IMR-90 (cell line): ENCODE data around the gene SHROOM4. TPM values are rescaled to one million over a fixed set of nuclear protein-coding genes. Genes with fewer than 3 reads are reported as not detected.

Experiments used
- ATAC-seq: fragments of 200-7000 bp; cut with Tn5 transposase; 2 replicates; pipeline ENCODE4 v1.9.1; 2020; ENCODE audit warnings: low read depth, mild to moderate bottlenecking, moderate library complexity
- BruUV-seq: library from RNA; stranded (reverse); fragments of 400-500 nt; replicated peaks from 2 replicates; lab custom pipeline; 2021; lab: Mats Ljungman, UMichigan
- CTCF ChIA-PET: fragments of 300-600 bp; formaldehyde crosslinking; extraction: SDS; loops from one replicate; lab custom pipeline; 2021; ENCODE audit warnings: antibody characterized with exemption; lab: Yijun Ruan, JAX
- POLR2A ChIA-PET: fragments of 300-600 bp; sonication (Branson Sonifier 250); formaldehyde crosslinking; loops from one replicate; lab custom pipeline; 2022; ENCODE audit warnings: antibody characterized with exemption; ENCODE audit not compliant: unreplicated experiment; lab: Charles Lee
- DNase-seq: peaks from one replicate; pipeline ENCODE4 v3.0.0; 2013
- H2AFZ ChIP-seq: replicated peaks from 2 replicates; pipeline ENCODE3; 2013; ENCODE audit warnings: low read length, mild to moderate bottlenecking; ENCODE audit not compliant: poor library complexity
- H2AK5ac ChIP-seq: 2 replicates; pipeline ENCODE4 v1.6.1; 2013; ENCODE audit warnings: low read depth, low read length, inconsistent platforms
- H2AK9ac ChIP-seq: replicated peaks from 2 replicates; pipeline ENCODE3; 2013; ENCODE audit warnings: mild to moderate bottlenecking, low read depth, low read length, moderate library complexity; ENCODE audit not compliant: poor library complexity
- H2BK120ac ChIP-seq: 2 replicates; pipeline ENCODE4 v1.6.1; 2013; ENCODE audit warnings: low read depth, low read length, inconsistent platforms
- H2BK15ac ChIP-seq: 3 replicates; pipeline ENCODE4 v1.6.1; 2013; ENCODE audit warnings: low read depth, low read length, inconsistent platforms
- H2BK20ac ChIP-seq: 2 replicates; pipeline ENCODE4 v1.6.1; 2013; ENCODE audit warnings: low read depth, mild to moderate bottlenecking, inconsistent platforms, low read length, moderate library complexity
- H2BK5ac ChIP-seq: 2 replicates; pipeline ENCODE4 v1.6.1; 2013; ENCODE audit warnings: mild to moderate bottlenecking, low read depth, low read length, inconsistent platforms; ENCODE audit not compliant: poor library complexity, severe bottlenecking
- H3K14ac ChIP-seq: replicated peaks from 2 replicates; pipeline ENCODE4 v1.6.1; 2013; ENCODE audit warnings: low read depth, low read length, inconsistent platforms
- H3K18ac ChIP-seq: 2 replicates; pipeline ENCODE4 v1.6.1; 2013; ENCODE audit warnings: low read depth, low read length, control low read depth
- H3K23ac ChIP-seq: 2 replicates; pipeline ENCODE4 v1.6.1; 2013; ENCODE audit warnings: low read depth, low read length, inconsistent platforms
- H3K27ac ChIP-seq: 2 replicates; pipeline ENCODE4 v1.5.1; 2013; ENCODE audit warnings: mild to moderate bottlenecking, control low read depth, low read length; ENCODE audit not compliant: insufficient read depth
- H3K27me3 ChIP-seq: 2 replicates; pipeline ENCODE4 v1.6.1; 2013; ENCODE audit warnings: low read length; ENCODE audit not compliant: control insufficient read depth, insufficient read depth
- H3K36me3 ChIP-seq: 2 replicates; pipeline ENCODE4 v1.6.1; 2013; ENCODE audit warnings: low read length, mixed read lengths; ENCODE audit not compliant: control insufficient read depth, insufficient read depth
- H3K4ac ChIP-seq: 2 replicates; pipeline ENCODE4 v1.6.1; 2013; ENCODE audit warnings: low read depth, low read length, inconsistent platforms
- H3K4me1 ChIP-seq: 2 replicates; pipeline ENCODE4 v1.6.1; 2013; ENCODE audit warnings: low read length, mixed read lengths; ENCODE audit not compliant: control insufficient read depth, insufficient read depth
- H3K4me2 ChIP-seq: 2 replicates; pipeline ENCODE4 v1.6.1; 2013; ENCODE audit warnings: low read depth, mild to moderate bottlenecking, control low read depth, low read length, moderate library complexity
- H3K4me3 ChIP-seq: 2 replicates; pipeline ENCODE4 v1.5.1; 2013; ENCODE audit warnings: low read depth, mild to moderate bottlenecking, control low read depth, low read length, moderate library complexity; ENCODE audit not compliant: insufficient read depth
- H3K56ac ChIP-seq: 2 replicates; pipeline ENCODE4 v1.6.1; 2013; ENCODE audit warnings: low read length, inconsistent platforms; ENCODE audit not compliant: insufficient read depth; ENCODE audit errors: extremely low read depth
- H3K79me1 ChIP-seq, 2 experiments: 2 replicates each; pipeline ENCODE4 v1.6.1; 2013; ENCODE audit warnings: low read length in 2 of 2, inconsistent platforms in 1 of 2, low read depth in 1 of 2
- H3K9ac ChIP-seq: 2 replicates; pipeline ENCODE4 v1.6.1; 2013; ENCODE audit warnings: low read depth, low read length, control low read depth
- H3K9me1 ChIP-seq: 2 replicates; pipeline ENCODE4 v1.6.1; 2013; ENCODE audit warnings: low read length, inconsistent platforms; ENCODE audit not compliant: insufficient read depth
- H3K9me3 ChIP-seq: 2 replicates; pipeline ENCODE4 v1.6.1; 2013; ENCODE audit warnings: low read length; ENCODE audit not compliant: control insufficient read depth, insufficient read depth
- H4K20me1 ChIP-seq: 2 replicates; pipeline ENCODE4 v1.6.1; 2013; ENCODE audit warnings: low read length, inconsistent platforms; ENCODE audit not compliant: insufficient read depth
- H4K5ac ChIP-seq: 2 replicates; pipeline ENCODE4 v1.6.1; 2013; ENCODE audit warnings: mild to moderate bottlenecking, low read depth, low read length, control low read depth
- H4K8ac ChIP-seq, 2 experiments: 2 replicates each; pipeline ENCODE4 v1.6.1; 2013; ENCODE audit warnings: low read depth in 2 of 2, low read length in 2 of 2, control low read depth in 1 of 2, inconsistent platforms in 1 of 2
- H4K91ac ChIP-seq: 2 replicates; pipeline ENCODE4 v1.6.1; 2013; ENCODE audit warnings: low read depth, low read length, inconsistent platforms; ENCODE audit not compliant: insufficient read depth
- BHLHE40 ChIP-seq: fragments of 150-350 bp; IDR thresholded peaks from 2 replicates; pipeline ENCODE4 v1.6.1; 2016; ENCODE audit warnings: mild to moderate bottlenecking, low read depth, low read length
- CEBPB ChIP-seq: IDR thresholded peaks from 2 replicates; pipeline ENCODE4 v1.6.1; 2012; ENCODE audit warnings: low read depth, low read length, improper control_type of control experiment
- CHD1 ChIP-seq: IDR thresholded peaks from 2 replicates; pipeline ENCODE4 v1.6.1; 2012; ENCODE audit warnings: low read depth, low read length, improper control_type of control experiment
- ELK1 ChIP-seq: fragments of 150-350 bp; IDR thresholded peaks from 2 replicates; pipeline ENCODE4 v1.6.1; 2016; ENCODE audit warnings: low read depth, mild to moderate bottlenecking, low read length, moderate library complexity, borderline replicate concordance
- FOS ChIP-seq: fragments of 150-350 bp; IDR thresholded peaks from 2 replicates; pipeline ENCODE4 v1.6.1; 2016; ENCODE audit warnings: low read depth, low read length
- MAFK ChIP-seq: IDR thresholded peaks from 2 replicates; pipeline ENCODE4 v1.6.1; 2012; ENCODE audit warnings: low read depth, low read length, improper control_type of control experiment
- MAZ ChIP-seq: IDR thresholded peaks from 2 replicates; pipeline ENCODE4 v1.6.1; 2012; ENCODE audit warnings: low read depth, mild to moderate bottlenecking, low read length, improper control_type of control experiment, moderate library complexity, borderline replicate concordance
- MXI1 ChIP-seq: IDR thresholded peaks from 2 replicates; pipeline ENCODE4 v1.6.1; 2012; ENCODE audit warnings: low read depth, mild to moderate bottlenecking, low read length, moderate library complexity, borderline replicate concordance
- NFE2L2 ChIP-seq: fragments of 150-350 bp; IDR thresholded peaks from 2 replicates; pipeline ENCODE4 v1.6.1; 2016; ENCODE audit warnings: low read depth, mild to moderate bottlenecking, low read length
- POLR2A ChIP-seq: IDR thresholded peaks from 2 replicates; pipeline ENCODE4 v1.6.1; 2012; ENCODE audit warnings: mild to moderate bottlenecking, low read depth, low read length
- RAD21 ChIP-seq: IDR thresholded peaks from 2 replicates; pipeline ENCODE4 v1.6.1; 2012; ENCODE audit warnings: low read length, improper control_type of control experiment
- RCOR1 ChIP-seq: IDR thresholded peaks from 2 replicates; pipeline ENCODE4 v1.6.1; 2012; ENCODE audit warnings: mild to moderate bottlenecking, low read length, improper control_type of control experiment; ENCODE audit not compliant: insufficient replicate concordance
- RFX5 ChIP-seq: IDR thresholded peaks from 2 replicates; pipeline ENCODE4 v1.8.0; 2012; ENCODE audit warnings: low read depth, mild to moderate bottlenecking, low read length, moderate library complexity
- SMC3 ChIP-seq: fragments of 150-350 bp; IDR thresholded peaks from 2 replicates; pipeline ENCODE4 v1.6.1; 2016; ENCODE audit warnings: low read depth, mild to moderate bottlenecking, antibody characterized with exemption, low read length, moderate library complexity
- WGBS, 2 experiments: methylation state at CpG; one replicate each; pipeline versions ENCODE4 v1.1.5 to v1.1.7; 2013; ENCODE audit warnings: missing lambda C conversion rate in 2 of 2; ENCODE audit not compliant: insufficient read length in 1 of 2; ENCODE audit errors: extremely low coverage in 2 of 2; 5-methylcytosine and 5-hydroxymethylcytosine counted together
- dilution Hi-C: fragments of 300-500 bp; cut with HindIII; formaldehyde crosslinking; loops from one replicate; pipeline ENCODE4 v1.14.3; 2018; ENCODE audit warnings: low sequenced_read_pairs; ENCODE audit not compliant: unreplicated experiment
- in situ Hi-C: fragments of 300-500 bp; cut with MboI; formaldehyde crosslinking; loops from 3 replicates; pipeline ENCODE4 v1.14.3; 2019; ENCODE audit warnings: low sequenced_read_pairs, inconsistent platforms, mixed read lengths
- intact Hi-C: fragments of 100-400 bp; cut with micrococcal nuclease; formaldehyde crosslinking; loops from 2 replicates; pipeline ENCODE4 v1.10.0; 2022
- polyA plus RNA-seq, 3 experiments: library from polyadenylated mRNA; depleted of rRNA; stranded (reverse); fragments of >200 nt; gene quantifications; 2 replicates each; pipeline ENCODE4 v1.2.3, GENCODE V29; 2012; ENCODE audit warnings: low replicate concordance in 1 of 3
- total RNA-seq: library from RNA; depleted of rRNA; stranded (reverse); fragments of >200 nt; gene quantifications from 2 replicates; pipeline ENCODE4 v1.2.3, GENCODE V29; 2012
- TF ChIP-seq, protein P1 (sequence below): conservative IDR thresholded peaks from 2 replicates; pipeline ENCODE4 v1.5.1; 2012; ENCODE audit warnings: mild to moderate bottlenecking, low read depth, low read length, improper control_type of control experiment
- TF ChIP-seq, protein P2 (sequence below): fragments of 150-350 bp; IDR thresholded peaks from 2 replicates; pipeline ENCODE4 v1.6.1; 2017; ENCODE audit warnings: mild to moderate bottlenecking, antibody characterized with exemption, low read length, low read depth

The SHROOM4 gene
- total and polyA plus RNA-seq, 2 of the 4 experiments (the other 2 are of a cell fraction): 1.0 to 2.2 TPM

DNA sequence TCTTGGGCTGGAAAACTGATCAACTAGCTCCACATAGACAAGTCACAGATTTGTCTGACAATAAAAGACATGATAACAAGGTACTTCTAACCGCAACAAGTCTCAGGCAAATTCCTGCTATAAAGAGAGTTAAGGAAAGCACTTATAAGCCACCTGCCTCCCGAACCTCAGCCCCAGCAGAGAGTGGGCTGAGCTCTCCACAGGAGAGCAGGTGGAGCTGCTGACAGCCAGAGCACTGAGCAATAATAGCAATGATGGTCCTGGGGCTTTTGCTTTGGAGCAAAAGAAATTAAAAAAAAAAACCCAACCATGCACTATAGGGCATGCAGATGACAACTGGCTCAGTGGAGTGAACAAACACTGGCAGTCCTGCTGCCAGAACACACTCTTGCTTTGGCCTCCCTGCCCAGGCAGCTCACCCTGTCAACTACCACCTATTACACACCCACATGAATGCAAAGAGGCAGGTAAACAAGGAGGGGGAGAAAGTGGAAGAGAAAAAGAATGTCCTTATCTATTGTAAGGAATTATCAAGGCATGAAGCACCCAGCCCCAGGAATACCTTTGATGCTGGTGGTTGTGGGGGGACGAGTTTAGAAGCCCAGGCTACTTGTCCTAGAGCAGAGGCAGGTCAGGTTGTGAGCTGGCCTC, 207.6 kb downstream of the SHROOM4 start:
- Histone ChIP-seq H4K5ac (no peak overlapping the region), H3K27ac (no peak overlapping the region), H2AK9ac (no peak overlapping the region), H3K18ac (no peak overlapping the region), H3K56ac (no peak overlapping the region), H2AFZ (no peak overlapping the region), H3K4me1 (no peaks in the 10 kb centered on the region), H3K4me2 (no peak overlapping the region), H3K9me3 (no peaks in the 10 kb centered on the region), H3K23ac (no peak overlapping the region), H3K4ac (no peak overlapping the region), H3K4me3 (no peak overlapping the region), H2AK5ac (no peak overlapping the region), H3K27me3 (no peaks in the 10 kb centered on the region; the same call in 1 of the 2 replicates), H2BK120ac (no peak overlapping the region), H3K9me1 (no peaks in the 10 kb centered on the region), H4K20me1 (no peaks in the 10 kb centered on the region), H3K79me1 (no peaks in the 10 kb centered on the region), H4K91ac (no peak overlapping the region), H3K14ac (no peak overlapping the region), H3K9ac (no peak overlapping the region), H2BK15ac (no peak overlapping the region), H3K36me3 (no peaks in the 10 kb centered on the region), H2BK20ac (no peak overlapping the region), H2BK5ac (no peak overlapping the region), H4K8ac (no peak overlapping the region)
- no peak for DNase-seq
- TF ChIP-seq NFE2L2: no peak
- TF ChIP-seq MAZ: no peak
- no peak for TF ChIP-seq POLR2A
- TF ChIP-seq, protein P1, sequence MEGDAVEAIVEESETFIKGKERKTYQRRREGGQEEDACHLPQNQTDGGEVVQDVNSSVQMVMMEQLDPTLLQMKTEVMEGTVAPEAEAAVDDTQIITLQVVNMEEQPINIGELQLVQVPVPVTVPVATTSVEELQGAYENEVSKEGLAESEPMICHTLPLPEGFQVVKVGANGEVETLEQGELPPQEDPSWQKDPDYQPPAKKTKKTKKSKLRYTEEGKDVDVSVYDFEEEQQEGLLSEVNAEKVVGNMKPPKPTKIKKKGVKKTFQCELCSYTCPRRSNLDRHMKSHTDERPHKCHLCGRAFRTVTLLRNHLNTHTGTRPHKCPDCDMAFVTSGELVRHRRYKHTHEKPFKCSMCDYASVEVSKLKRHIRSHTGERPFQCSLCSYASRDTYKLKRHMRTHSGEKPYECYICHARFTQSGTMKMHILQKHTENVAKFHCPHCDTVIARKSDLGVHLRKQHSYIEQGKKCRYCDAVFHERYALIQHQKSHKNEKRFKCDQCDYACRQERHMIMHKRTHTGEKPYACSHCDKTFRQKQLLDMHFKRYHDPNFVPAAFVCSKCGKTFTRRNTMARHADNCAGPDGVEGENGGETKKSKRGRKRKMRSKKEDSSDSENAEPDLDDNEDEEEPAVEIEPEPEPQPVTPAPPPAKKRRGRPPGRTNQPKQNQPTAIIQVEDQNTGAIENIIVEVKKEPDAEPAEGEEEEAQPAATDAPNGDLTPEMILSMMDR: no peak
- no peak for TF ChIP-seq CHD1
- TF ChIP-seq MXI1: no peak
- TF ChIP-seq FOS: no peak
- no peak for TF ChIP-seq ELK1
- no peak for TF ChIP-seq RFX5
- no peak for TF ChIP-seq MAFK
- TF ChIP-seq RAD21: no peak
- TF ChIP-seq RCOR1: no peak
- no peak for TF ChIP-seq SMC3
- TF ChIP-seq BHLHE40: no peak
- TF ChIP-seq, protein P2, sequence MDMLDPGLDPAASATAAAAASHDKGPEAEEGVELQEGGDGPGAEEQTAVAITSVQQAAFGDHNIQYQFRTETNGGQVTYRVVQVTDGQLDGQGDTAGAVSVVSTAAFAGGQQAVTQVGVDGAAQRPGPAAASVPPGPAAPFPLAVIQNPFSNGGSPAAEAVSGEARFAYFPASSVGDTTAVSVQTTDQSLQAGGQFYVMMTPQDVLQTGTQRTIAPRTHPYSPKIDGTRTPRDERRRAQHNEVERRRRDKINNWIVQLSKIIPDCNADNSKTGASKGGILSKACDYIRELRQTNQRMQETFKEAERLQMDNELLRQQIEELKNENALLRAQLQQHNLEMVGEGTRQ: no peak
- no peak for TF ChIP-seq CEBPB
- dilution Hi-C loops (no loop called here), in situ Hi-C loops (no loop called here), intact Hi-C loops (no loop called here)
- POLR2A ChIA-PET: no interaction called here
- no CpG with 5 or more reads among the region's 3 CpGs for WGBS, 2 experiments
- ATAC-seq: no peak
- no TSS peak for BruUV-seq
- CTCF ChIA-PET: no interaction called here
